GM13977 (cell line): Measurements from ENCODE around the gene QKI.

Experiments used
- DNase-seq: peaks from one replicate; pipeline ENCODE4 v3.0.0; 2012; ENCODE audit warnings: low spot score
- in situ Hi-C: fragments of 300-500 bp; cut with MboI; formaldehyde crosslinking; loops from one replicate; pipeline ENCODE4 v1.12.0; 2022; ENCODE audit warnings: low sequenced_read_pairs, low pct_unique_long_range_greater_than_20kb, mixed read lengths, inconsistent platforms; ENCODE audit not compliant: unreplicated experiment
- TF ChIP-seq, protein P1 (sequence below): IDR thresholded peaks from 2 replicates; pipeline ENCODE4 v1.5.1; 2012; ENCODE audit warnings: mild to moderate bottlenecking, control low read depth; ENCODE audit not compliant: insufficient read depth; ENCODE audit errors: extremely low read depth, missing control alignments

QKI gene

DNA sequence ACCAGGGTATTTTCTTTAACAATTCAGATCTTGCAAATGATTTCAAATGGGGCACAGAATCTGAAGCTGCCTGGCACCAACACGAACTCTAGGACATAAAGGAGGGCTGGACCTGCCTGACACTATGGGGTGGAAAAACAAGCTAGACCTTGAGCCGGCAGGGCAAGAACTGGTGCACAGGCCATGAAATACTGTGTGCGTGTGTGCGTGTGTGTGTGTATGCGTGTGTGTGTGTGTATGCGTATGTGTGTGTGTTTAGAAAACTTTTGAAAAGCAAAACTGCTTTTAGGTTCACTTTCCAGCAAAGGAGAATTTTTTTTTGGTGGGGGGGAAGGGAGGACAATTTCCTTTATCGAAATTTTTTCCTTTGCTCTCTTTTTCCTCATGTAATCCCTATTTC lies 11.9 kb upstream of the QKI start:
- in situ Hi-C loops, result no loop called here
- TF ChIP-seq, protein P1, sequence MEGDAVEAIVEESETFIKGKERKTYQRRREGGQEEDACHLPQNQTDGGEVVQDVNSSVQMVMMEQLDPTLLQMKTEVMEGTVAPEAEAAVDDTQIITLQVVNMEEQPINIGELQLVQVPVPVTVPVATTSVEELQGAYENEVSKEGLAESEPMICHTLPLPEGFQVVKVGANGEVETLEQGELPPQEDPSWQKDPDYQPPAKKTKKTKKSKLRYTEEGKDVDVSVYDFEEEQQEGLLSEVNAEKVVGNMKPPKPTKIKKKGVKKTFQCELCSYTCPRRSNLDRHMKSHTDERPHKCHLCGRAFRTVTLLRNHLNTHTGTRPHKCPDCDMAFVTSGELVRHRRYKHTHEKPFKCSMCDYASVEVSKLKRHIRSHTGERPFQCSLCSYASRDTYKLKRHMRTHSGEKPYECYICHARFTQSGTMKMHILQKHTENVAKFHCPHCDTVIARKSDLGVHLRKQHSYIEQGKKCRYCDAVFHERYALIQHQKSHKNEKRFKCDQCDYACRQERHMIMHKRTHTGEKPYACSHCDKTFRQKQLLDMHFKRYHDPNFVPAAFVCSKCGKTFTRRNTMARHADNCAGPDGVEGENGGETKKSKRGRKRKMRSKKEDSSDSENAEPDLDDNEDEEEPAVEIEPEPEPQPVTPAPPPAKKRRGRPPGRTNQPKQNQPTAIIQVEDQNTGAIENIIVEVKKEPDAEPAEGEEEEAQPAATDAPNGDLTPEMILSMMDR, result no peak
- DNase-seq, result no peak

DNA sequence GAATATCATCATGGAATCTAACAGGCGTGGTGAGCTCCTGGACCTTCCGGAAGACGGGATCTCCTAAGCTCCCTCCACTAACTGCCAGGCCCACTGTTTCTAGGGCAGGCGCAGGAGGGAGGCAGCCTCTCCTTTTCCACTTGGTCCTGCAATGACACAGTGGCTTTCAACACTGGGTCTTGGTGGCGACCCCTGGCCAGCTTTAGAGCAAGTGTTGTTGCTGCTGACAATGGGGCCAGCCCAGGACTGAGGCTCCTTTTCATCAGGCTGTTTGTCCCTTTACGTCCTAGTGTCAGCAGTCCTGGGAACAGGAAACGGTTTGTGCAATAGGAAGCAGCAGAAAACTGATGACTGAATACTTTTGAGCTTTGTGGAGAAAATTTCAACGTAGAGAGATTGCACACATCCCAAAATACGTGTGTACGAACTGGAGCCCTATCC lies 9.7 kb upstream of the QKI start:
- TF ChIP-seq, protein P1, result no peak
- in situ Hi-C loops, result no loop called here
- DNase-seq, result no peak

DNA sequence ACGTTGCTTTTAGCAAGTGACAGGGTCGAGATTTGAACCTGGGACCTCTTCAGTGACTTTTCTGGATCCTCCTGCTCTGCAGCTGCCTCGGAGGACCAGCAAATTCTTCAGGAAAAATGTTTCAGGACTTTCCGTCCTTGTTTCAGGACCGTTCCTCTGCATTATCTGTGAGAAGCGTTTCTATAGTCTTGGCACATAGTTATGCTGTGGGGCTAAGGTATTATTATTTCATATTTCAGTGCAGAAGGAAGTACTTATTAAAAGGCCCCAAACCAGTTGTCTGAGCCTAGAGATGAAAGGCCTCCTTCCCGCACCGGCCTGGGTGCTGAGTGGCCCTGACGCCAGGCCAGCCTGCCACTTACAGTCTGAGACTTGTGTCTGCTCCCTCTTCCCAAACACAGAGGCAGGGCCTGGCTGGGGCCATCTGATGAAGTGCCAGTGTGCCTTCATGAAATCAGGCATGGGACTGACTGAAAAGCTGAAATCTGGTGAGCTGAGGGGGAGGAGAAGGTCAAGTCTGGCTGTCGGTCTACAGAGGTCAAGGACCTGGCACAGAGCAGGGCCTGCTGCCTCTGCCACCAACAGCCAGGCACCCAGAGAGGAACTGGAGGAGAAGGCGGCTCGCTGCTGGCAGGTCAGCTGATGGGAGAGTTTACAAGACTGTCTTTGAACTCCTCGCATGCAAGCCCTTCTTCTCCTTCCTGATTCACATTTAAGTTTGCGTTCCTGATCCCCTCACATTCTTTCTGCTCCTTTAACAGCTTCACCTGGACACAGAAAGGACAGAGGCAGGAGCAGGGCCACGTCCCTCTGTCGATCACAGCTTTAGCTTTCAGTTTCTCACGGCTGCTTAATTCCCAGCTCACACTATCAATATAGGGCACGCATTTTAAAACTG lies 8.9 kb upstream of the QKI start:
- TF ChIP-seq, protein P1, result no peak
- DNase-seq, result peak; percentile 54
- in situ Hi-C loops, result no loop called here

DNA sequence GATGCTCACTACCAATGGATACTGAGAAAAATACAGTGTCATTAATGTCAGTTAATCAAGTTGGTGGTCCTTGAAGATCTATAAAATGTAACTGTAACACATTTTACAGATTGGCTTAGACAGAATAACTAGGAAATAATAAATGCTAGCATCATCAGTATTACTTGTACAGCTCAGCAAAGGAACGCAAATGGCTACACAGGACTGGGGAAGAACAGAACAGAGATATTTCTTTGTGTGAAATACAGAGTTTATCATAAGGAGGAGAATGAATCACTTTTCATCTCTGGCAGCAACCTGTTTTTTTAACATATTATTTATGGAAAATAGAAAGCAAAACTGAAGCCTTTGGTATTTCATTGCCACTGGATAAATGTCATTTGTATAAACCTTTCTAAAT lies 8.2 kb upstream of the QKI start:
- in situ Hi-C loops, result no loop called here
- DNase-seq, result no peak
- TF ChIP-seq, protein P1, result no peak

DNA sequence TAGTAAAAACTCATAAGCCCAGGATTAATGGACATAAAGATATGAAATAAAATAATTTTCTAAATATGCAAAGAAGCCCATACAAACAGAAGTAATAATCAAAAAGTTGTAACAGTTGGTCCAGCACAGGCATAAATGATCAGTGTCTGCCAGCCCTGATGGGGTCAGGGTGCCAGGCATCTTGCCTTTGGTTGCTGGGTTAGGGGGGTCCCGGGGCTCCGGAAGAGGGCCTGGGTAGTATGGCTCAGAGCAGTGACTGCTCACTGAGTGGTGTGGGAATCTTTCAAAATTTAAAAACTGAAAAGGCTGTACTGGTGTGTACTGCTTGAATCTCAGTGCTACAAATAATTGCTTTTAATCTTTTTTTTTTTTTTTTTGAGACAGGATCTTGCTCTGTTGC lies 7.7 kb upstream of the QKI start:
- no peak for DNase-seq
- in situ Hi-C loops, result no loop called here
- TF ChIP-seq, protein P1, result no peak

DNA sequence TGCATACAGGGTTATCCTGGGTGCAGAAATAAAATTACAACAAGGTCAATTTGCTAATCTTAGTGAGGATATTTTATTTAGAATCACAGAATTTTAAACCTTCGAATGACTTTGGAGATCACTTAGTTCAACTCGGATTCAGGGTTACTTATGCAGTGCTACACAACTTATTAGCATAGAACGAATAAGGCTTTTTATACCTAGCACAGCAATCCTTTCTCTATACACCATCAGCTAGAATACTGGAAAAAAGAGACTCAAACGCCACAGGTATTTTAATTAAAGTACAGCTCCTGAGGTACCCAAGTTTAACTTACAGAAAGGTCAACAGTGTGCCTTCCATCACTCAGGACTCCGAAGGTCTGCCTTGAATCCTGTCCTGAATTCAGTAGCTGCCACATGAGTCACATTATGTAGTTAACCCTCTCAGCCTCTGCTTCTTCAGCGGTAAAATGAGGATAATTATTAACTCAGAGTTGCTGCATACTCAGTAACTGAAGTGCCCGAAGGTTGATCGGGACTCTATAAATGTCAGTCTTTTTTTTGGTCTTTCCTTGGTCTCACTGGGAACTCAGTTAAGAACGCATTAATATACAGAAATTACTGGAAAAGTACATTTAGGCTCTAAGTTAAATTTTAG lies 6.0 kb upstream of the QKI start:
- TF ChIP-seq, protein P1, result no peak
- in situ Hi-C loops, result no loop called here
- no peak for DNase-seq
